PC-3 (cell line): ENCODE measurements around the gene IPMK. TPM values are rescaled to one million over a fixed set of nuclear protein-coding genes. Genes with fewer than 3 reads are reported as not detected.

ENCODE experiments used
- ATAC-seq: fragments of 200-7000 bp; cut with Tn5 transposase; 2 replicates; pipeline ENCODE4 v1.9.1; 2020; ENCODE audit warnings: mild to moderate bottlenecking, moderate library complexity
- BruUV-seq: library from RNA; stranded (reverse); fragments of 400-500 nt; replicated peaks from 2 replicates; lab custom pipeline; 2021; lab: Mats Ljungman, UMichigan
- CTCF ChIA-PET: fragments of 300-600 bp; sonication (Branson Sonifier 250); formaldehyde crosslinking; loops from one replicate; lab custom pipeline; 2022; ENCODE audit warnings: antibody characterized with exemption; lab: Charles Lee
- POLR2A ChIA-PET: fragments of 300-600 bp; sonication (Branson Sonifier 250); formaldehyde crosslinking; loops from one replicate; lab custom pipeline; 2022; ENCODE audit warnings: antibody characterized with exemption; ENCODE audit not compliant: unreplicated experiment; lab: Charles Lee
- DNase-seq: peaks from one replicate; pipeline ENCODE4 v3.0.0-alpha.2; 2015
- H2AFZ ChIP-seq: fragments of 300-600 bp; sonication (generic); 2 replicates; pipeline ENCODE4 v1.6.0; 2016; ENCODE audit warnings: antibody characterized with exemption, low read length
- H3F3A ChIP-seq: fragments of 300-600 bp; sonication (generic); one replicate; pipeline ENCODE4 v1.6.0; 2017; ENCODE audit warnings: antibody characterized with exemption, low read length, control low read depth, mild to moderate bottlenecking; ENCODE audit not compliant: unreplicated experiment
- H3K27ac ChIP-seq: fragments of 300-600 bp; sonication (generic); 2 replicates; pipeline ENCODE4 v1.5.1; 2016; ENCODE audit warnings: mild to moderate bottlenecking, low read length
- H3K27me3 ChIP-seq: fragments of 300-600 bp; sonication (generic); 2 replicates; pipeline ENCODE4 v1.6.1; 2016; ENCODE audit warnings: low read length, mixed read lengths
- H3K36me3 ChIP-seq: fragments of 300-600 bp; sonication (generic); 2 replicates; pipeline ENCODE4 v1.6.1; 2016; ENCODE audit warnings: low read depth, mixed run types, low read length, mixed read lengths
- H3K4me1 ChIP-seq: fragments of 300-600 bp; sonication (generic); 2 replicates; pipeline ENCODE4 v1.5.1; 2016; ENCODE audit warnings: low read length; ENCODE audit not compliant: insufficient read depth
- H3K4me2 ChIP-seq: fragments of 300-600 bp; sonication (generic); 2 replicates; pipeline ENCODE4 v1.6.0; 2016; ENCODE audit warnings: low read length
- H3K4me3 ChIP-seq: fragments of 300-600 bp; sonication (generic); 2 replicates; pipeline ENCODE4 v1.5.1; 2016; ENCODE audit warnings: mild to moderate bottlenecking, low read length, mixed read lengths
- H3K79me2 ChIP-seq: fragments of 300-600 bp; sonication (generic); 2 replicates; pipeline ENCODE4 v1.6.1; 2017; ENCODE audit warnings: low read length, mixed read lengths
- H3K9ac ChIP-seq: fragments of 300-600 bp; sonication (generic); 2 replicates; pipeline ENCODE4 v1.6.0; 2016; ENCODE audit warnings: mild to moderate bottlenecking, low read length
- H3K9me2 ChIP-seq: fragments of 300-600 bp; sonication (generic); replicated peaks from 2 replicates; pipeline ENCODE4 v1.6.1; 2016; ENCODE audit warnings: mixed run types, low read length, mixed read lengths
- H3K9me3 ChIP-seq: fragments of 300-600 bp; sonication (generic); 2 replicates; pipeline ENCODE4 v1.6.1; 2016; ENCODE audit warnings: low read length, mixed read lengths
- H4K20me1 ChIP-seq: fragments of 300-600 bp; sonication (generic); 2 replicates; pipeline ENCODE4 v1.6.1; 2016; ENCODE audit warnings: low read length, mixed read lengths
- CTCF ChIP-seq: fragments of 300-600 bp; sonication (generic); conservative IDR thresholded peaks from 2 replicates; pipeline ENCODE4 v1.5.1; 2017; ENCODE audit warnings: antibody characterized with exemption, low read depth, mild to moderate bottlenecking, low read length
- EZH2 ChIP-seq: fragments of 300-600 bp; sonication (generic); IDR thresholded peaks from one replicate; pipeline ENCODE4 v1.6.1; 2017; ENCODE audit warnings: antibody characterized with exemption, mild to moderate bottlenecking, low read length; ENCODE audit not compliant: unreplicated experiment
- EZH2phosphoT487 ChIP-seq: fragments of 300-600 bp; sonication (generic); IDR thresholded peaks from 2 replicates; pipeline ENCODE4 v1.6.1; 2018; ENCODE audit warnings: mild to moderate bottlenecking, antibody characterized with exemption, low read length, borderline replicate concordance
- intact Hi-C: fragments of 100-400 bp; cut with micrococcal nuclease; formaldehyde crosslinking; loops from 2 replicates; pipeline ENCODE4 v1.9.0; 2023
- total RNA-seq: library from RNA; depleted of rRNA; stranded (reverse); fragments of >200 nt; gene quantifications from 2 replicates; pipeline ENCODE4 v1.2.3, GENCODE V29; 2014

IPMK gene
- total RNA-seq, 1 experiment from 2014 or later = 7.1 TPM

- no peak for TF ChIP-seq CTCF
- no peak for TF ChIP-seq EZH2phosphoT487
- no peak for TF ChIP-seq EZH2
- Histone ChIP-seq H3K4me3 (no peak overlapping the region), H3K4me2 (no peak overlapping the region), H3F3A (no peaks in the 10 kb centered on the region), H3K27me3 (no peaks in the 10 kb centered on the region), H3K9ac (no peak overlapping the region), H3K9me2 (no peaks in the 10 kb centered on the region), H2AFZ (no peak overlapping the region), H3K9me3 (no peaks in the 10 kb centered on the region), H3K36me3 (peaks cover 34% of the 10 kb centered on the region), H3K79me2 (peaks cover 16% of the 10 kb centered on the region; the same call in 1 of the 2 replicates), H3K4me1 (peaks cover 13% of the 10 kb centered on the region), H3K27ac (no peak overlapping the region), H4K20me1 (no peaks in the 10 kb centered on the region)
- intact Hi-C loops = no loop called here
- POLR2A ChIA-PET = no interaction called here
- DNase-seq (no peak), ATAC-seq (no peak)
- no TSS peak for BruUV-seq
- CTCF ChIA-PET = interaction anchor here (0.6 kb wide), 1 partner anchor 9 kb away, joined by 4 read pairs; no protein-coding TSS in a partner anchor
Observed at GRCh38 chr10:58282615-58283014, 14.9 kb upstream of the IPMK start.

GRCh38 chr10:58281092-58281752 lies 13.5 kb upstream of the IPMK start:
- BruUV-seq = no TSS peak
- DNase-seq (no peak), ATAC-seq (no peak)
- no peak overlapping the region for H3K4me2 ChIP-seq
- H3K9ac ChIP-seq = no peak overlapping the region
- H3K4me3 ChIP-seq = no peak overlapping the region
- TF ChIP-seq EZH2phosphoT487 = no peak
- no peak for TF ChIP-seq CTCF
- no peak for TF ChIP-seq EZH2
- no peak overlapping the region for H3K27ac ChIP-seq
- H4K20me1 ChIP-seq = no peaks in the 10 kb centered on the region
- intact Hi-C loops = no loop called here
- ChIA-PET POLR2A (no interaction called here), CTCF (no interaction called here)
- no peaks in the 10 kb centered on the region for H3K27me3 ChIP-seq
- H3K9me3 ChIP-seq = no peaks in the 10 kb centered on the region
- no peaks in the 10 kb centered on the region for H3K9me2 ChIP-seq
- H3K4me1 ChIP-seq = peaks cover 13% of the 10 kb centered on the region
- H3F3A ChIP-seq = no peaks in the 10 kb centered on the region
- peaks cover 38% of the 10 kb centered on the region for H3K36me3 ChIP-seq
- peaks cover 21% of the 10 kb centered on the region for H3K79me2 ChIP-seq
- H2AFZ ChIP-seq = no peak overlapping the region

DNA sequence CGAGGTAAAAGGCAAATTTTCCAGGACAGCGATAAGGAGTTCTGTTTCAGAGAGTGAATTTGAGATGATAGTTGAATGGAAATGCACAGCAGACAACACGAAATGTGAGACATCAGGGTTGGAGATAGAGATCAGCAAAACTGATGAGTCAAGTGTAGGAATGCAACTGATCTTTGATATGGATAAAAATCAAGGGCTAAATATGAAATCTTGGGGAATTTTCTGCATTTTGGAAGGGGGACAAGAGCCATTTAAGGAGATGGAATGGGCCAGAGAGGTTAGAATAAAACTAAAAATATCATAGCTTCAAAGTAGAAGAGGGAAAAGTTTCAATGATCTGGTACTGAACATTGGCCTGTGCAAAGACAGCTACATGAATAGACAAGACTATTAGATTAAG lies 12.8 kb upstream of the IPMK start:
- no peak overlapping the region for H3K9ac ChIP-seq
- no peaks in the 10 kb centered on the region for H3K9me3 ChIP-seq
- H3K9me2 ChIP-seq = no peaks in the 10 kb centered on the region
- peaks cover 27% of the 10 kb centered on the region for H3K79me2 ChIP-seq
- no peak for TF ChIP-seq EZH2
- no peak for TF ChIP-seq EZH2phosphoT487
- TF ChIP-seq CTCF = no peak
- peaks cover 38% of the 10 kb centered on the region for H3K36me3 ChIP-seq
- no TSS peak for BruUV-seq
- H3K27ac ChIP-seq = no peak overlapping the region
- H3K4me3 ChIP-seq = no peak overlapping the region
- intact Hi-C loops = no loop called here
- DNase-seq (peak; percentile 56), ATAC-seq (peak; percentile 60)
- POLR2A ChIA-PET = no interaction called here
- 0 out of 2 replicates have a peak, but pooled peaks cover under 1% of the 10 kb centered on the region for H4K20me1 ChIP-seq
- no peaks in the 10 kb centered on the region for H3K27me3 ChIP-seq
- H3K4me1 ChIP-seq = peaks cover 13% of the 10 kb centered on the region
- CTCF ChIA-PET = interaction anchor here (0.7 kb wide), 1 partner anchor 41 kb away, joined by 3 read pairs; no protein-coding TSS in a partner anchor
- no peaks in the 10 kb centered on the region for H3F3A ChIP-seq
- H3K4me2 ChIP-seq = no peak overlapping the region
- H2AFZ ChIP-seq = no peak overlapping the region
